Measurements from ENCODE around the gene CHID1.

DNA sequence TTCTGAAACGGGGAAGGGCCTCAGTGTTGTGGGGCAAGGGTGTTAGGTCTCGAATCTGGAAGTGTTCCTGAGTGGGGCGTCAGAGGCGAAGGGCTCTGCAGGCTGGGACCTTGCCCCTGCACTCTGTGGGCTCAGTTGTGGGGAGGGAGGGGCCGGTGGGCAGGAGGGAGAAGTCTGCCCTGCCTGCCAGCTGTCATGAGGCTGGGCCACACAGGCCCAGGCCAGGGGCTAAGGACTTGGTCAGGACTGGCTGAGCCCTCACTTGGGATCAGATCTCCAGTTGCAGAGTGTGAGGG lies 82.8 kb downstream of the CHID1 start, which contains the start of gene CRACR2B:
- TF ChIP-seq, protein P1, sequence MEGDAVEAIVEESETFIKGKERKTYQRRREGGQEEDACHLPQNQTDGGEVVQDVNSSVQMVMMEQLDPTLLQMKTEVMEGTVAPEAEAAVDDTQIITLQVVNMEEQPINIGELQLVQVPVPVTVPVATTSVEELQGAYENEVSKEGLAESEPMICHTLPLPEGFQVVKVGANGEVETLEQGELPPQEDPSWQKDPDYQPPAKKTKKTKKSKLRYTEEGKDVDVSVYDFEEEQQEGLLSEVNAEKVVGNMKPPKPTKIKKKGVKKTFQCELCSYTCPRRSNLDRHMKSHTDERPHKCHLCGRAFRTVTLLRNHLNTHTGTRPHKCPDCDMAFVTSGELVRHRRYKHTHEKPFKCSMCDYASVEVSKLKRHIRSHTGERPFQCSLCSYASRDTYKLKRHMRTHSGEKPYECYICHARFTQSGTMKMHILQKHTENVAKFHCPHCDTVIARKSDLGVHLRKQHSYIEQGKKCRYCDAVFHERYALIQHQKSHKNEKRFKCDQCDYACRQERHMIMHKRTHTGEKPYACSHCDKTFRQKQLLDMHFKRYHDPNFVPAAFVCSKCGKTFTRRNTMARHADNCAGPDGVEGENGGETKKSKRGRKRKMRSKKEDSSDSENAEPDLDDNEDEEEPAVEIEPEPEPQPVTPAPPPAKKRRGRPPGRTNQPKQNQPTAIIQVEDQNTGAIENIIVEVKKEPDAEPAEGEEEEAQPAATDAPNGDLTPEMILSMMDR (IDR thresholded peaks at IDR 0.05; ENCODE audit: poor library complexity, severe bottlenecking), result no peak
- TF ChIP-seq POLR2AphosphoS5 (IDR thresholded peaks at IDR 0.05) (no peak), EZH2 (IDR thresholded peaks at IDR 0.05; ENCODE audit: borderline replicate concordance, insufficient read depth, low read length, poor library complexity, severe bottlenecking) (no peak), SMC3 (conservative IDR thresholded peaks at IDR 0.05; ENCODE audit: poor library complexity) (no peak), RAD21 (conservative IDR thresholded peaks at IDR 0.05) (no peak), EP300 (conservative IDR thresholded peaks at IDR 0.05; ENCODE audit: poor library complexity, severe bottlenecking) (no peak), TAF1 (IDR thresholded peaks at IDR 0.05; ENCODE audit: low read depth) (no peak), MXI1 (conservative IDR thresholded peaks at IDR 0.05; ENCODE audit: poor library complexity, severe bottlenecking) (no peak)
- TF ChIP-seq, protein P2, sequence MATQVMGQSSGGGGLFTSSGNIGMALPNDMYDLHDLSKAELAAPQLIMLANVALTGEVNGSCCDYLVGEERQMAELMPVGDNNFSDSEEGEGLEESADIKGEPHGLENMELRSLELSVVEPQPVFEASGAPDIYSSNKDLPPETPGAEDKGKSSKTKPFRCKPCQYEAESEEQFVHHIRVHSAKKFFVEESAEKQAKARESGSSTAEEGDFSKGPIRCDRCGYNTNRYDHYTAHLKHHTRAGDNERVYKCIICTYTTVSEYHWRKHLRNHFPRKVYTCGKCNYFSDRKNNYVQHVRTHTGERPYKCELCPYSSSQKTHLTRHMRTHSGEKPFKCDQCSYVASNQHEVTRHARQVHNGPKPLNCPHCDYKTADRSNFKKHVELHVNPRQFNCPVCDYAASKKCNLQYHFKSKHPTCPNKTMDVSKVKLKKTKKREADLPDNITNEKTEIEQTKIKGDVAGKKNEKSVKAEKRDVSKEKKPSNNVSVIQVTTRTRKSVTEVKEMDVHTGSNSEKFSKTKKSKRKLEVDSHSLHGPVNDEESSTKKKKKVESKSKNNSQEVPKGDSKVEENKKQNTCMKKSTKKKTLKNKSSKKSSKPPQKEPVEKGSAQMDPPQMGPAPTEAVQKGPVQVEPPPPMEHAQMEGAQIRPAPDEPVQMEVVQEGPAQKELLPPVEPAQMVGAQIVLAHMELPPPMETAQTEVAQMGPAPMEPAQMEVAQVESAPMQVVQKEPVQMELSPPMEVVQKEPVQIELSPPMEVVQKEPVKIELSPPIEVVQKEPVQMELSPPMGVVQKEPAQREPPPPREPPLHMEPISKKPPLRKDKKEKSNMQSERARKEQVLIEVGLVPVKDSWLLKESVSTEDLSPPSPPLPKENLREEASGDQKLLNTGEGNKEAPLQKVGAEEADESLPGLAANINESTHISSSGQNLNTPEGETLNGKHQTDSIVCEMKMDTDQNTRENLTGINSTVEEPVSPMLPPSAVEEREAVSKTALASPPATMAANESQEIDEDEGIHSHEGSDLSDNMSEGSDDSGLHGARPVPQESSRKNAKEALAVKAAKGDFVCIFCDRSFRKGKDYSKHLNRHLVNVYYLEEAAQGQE (IDR thresholded peaks at IDR 0.05; ENCODE audit: borderline replicate concordance), result no peak

Measured in neural cell (in vitro differentiated cells).